Renal cortical epithelial cell (primary cell): ENCODE data around the gene EXOSC5. TPM values are rescaled to one million over a fixed set of nuclear protein-coding genes. Genes with fewer than 3 reads are reported as not detected.
"Not testable (repeated sequence)": the region's sequence is repeated elsewhere in the genome, so short reads cannot be mapped to it uniquely, and the experiment has no call there.

Experiments used
- DNase-seq: peaks from one replicate; pipeline ENCODE4 v3.0.0-alpha.2; 2011; ENCODE audit warnings: low read depth
- total RNA-seq: library from RNA; depleted of rRNA; stranded (reverse); fragments of >200 nt; gene quantifications from 2 replicates; pipeline ENCODE4 v1.2.3, GENCODE V29; 2014

The EXOSC5 gene
- total RNA-seq, 1 donor from 2014 or later, result 8.2 TPM

GRCh38 chr19:41350735-41351338 is 46.3 kb downstream of the EXOSC5 start:
- no peak for DNase-seq

- not testable (repeated sequence) for DNase-seq
These were observed 50.2 kb downstream of the EXOSC5 start for GRCh38 chr19:41346916-41347315.

- DNase-seq, result no peak
These were observed 53.0 kb downstream of the EXOSC5 start for GRCh38 chr19:41344162-41344561.

- DNase-seq, result no peak
These were observed 55.3 kb downstream of the EXOSC5 start for GRCh38 chr19:41341669-41342490.

- DNase-seq, result peak; percentile 88
These were observed 57.2 kb downstream of the EXOSC5 start for GRCh38 chr19:41339936-41340335.

Other genes starting within 250 kb of the EXOSC5 start
- 2.2 and 3.1 TPM in 2 replicates for gene CYP2S1, start 204.1 kb downstream of the EXOSC5 start, total RNA-seq
- gene AXL, start 178.1 kb downstream of the EXOSC5 start, total RNA-seq, result 151 and 220 TPM in 2 replicates
- 68.1 and 131 TPM in 2 replicates for gene HNRNPUL1, start 133.0 kb downstream of the EXOSC5 start, total RNA-seq
- 5.2 and 15.0 TPM in 2 replicates for gene CCDC97, start 87.2 kb downstream of the EXOSC5 start, total RNA-seq
- gene TGFB1, start 43.4 kb downstream of the EXOSC5 start, total RNA-seq, result 4.9 and 44.8 TPM in 2 replicates
- 7.4 and 10.1 TPM in 2 replicates for gene B9D2, start 33.2 kb downstream of the EXOSC5 start, total RNA-seq
- gene TMEM91, start 20.8 kb downstream of the EXOSC5 start, total RNA-seq, result 3.0 and 9.0 TPM in 2 replicates
- gene BCKDHA, start 459 bp upstream of the EXOSC5 start, total RNA-seq, result 35.9 and 73.1 TPM in 2 replicates
- 0.87 and 2.1 TPM in 2 replicates for gene B3GNT8, start 30.0 kb upstream of the EXOSC5 start, total RNA-seq
- gene DMAC2, start 42.6 kb upstream of the EXOSC5 start, total RNA-seq, result 39.8 and 58.4 TPM in 2 replicates
- gene ERICH4, start 45.8 kb upstream of the EXOSC5 start, total RNA-seq, result not detected in 2 replicates
- not detected in 2 replicates for gene CEACAM21, start 178.8 kb upstream of the EXOSC5 start, total RNA-seq
- gene CEACAM4, start 229.7 kb upstream of the EXOSC5 start, total RNA-seq, result not detected in 2 replicates